Fibroblast of the aortic adventitia (primary cell): ENCODE data around the gene USP20. TPM values are rescaled to one million over a fixed set of nuclear protein-coding genes. Genes with fewer than 3 reads are reported as not detected.
A peak's percentile ranks its signal among the peaks of the same experiment; 100 is the strongest.

ENCODE experiments used
- DNase-seq: peaks from one replicate; pipeline ENCODE4 v3.0.0-alpha.2; 2010; ENCODE audit warnings: low read depth
- H3K4me3 ChIP-seq: 2 replicates; pipeline ENCODE4 v1.5.1; 2011; ENCODE audit warnings: low read depth, mild to moderate bottlenecking, control low read depth, low read length, moderate library complexity
- CTCF ChIP-seq: IDR thresholded peaks from 2 replicates; pipeline ENCODE4 v1.5.1; 2011; ENCODE audit warnings: mild to moderate bottlenecking, low read length, control low read depth, inconsistent platforms; ENCODE audit not compliant: insufficient read depth
- total RNA-seq: library from RNA; depleted of rRNA; stranded (reverse); fragments of >200 nt; gene quantifications from 2 replicates; pipeline ENCODE4 v1.2.3, GENCODE V29; 2012; ENCODE audit warnings: low replicate concordance

Gene USP20
- total RNA-seq, 1 donor: 7.5 TPM

- TF ChIP-seq CTCF: no peak
- DNase-seq: no peak
- H3K4me3 ChIP-seq: no peak overlapping the region
Measured at GRCh38 chr9:129895376-129896268, 60.4 kb downstream of the USP20 start.

GRCh38 chr9:129897263-129897662, 62.0 kb downstream of the USP20 start:
- no peak overlapping the region for H3K4me3 ChIP-seq
- no peak for TF ChIP-seq CTCF
- DNase-seq: no peak

- no peak for TF ChIP-seq CTCF
- no peak overlapping the region for H3K4me3 ChIP-seq
- DNase-seq: peak; percentile 24
Measured at GRCh38 chr9:129898185-129898584, 62.9 kb downstream of the USP20 start.

DNA sequence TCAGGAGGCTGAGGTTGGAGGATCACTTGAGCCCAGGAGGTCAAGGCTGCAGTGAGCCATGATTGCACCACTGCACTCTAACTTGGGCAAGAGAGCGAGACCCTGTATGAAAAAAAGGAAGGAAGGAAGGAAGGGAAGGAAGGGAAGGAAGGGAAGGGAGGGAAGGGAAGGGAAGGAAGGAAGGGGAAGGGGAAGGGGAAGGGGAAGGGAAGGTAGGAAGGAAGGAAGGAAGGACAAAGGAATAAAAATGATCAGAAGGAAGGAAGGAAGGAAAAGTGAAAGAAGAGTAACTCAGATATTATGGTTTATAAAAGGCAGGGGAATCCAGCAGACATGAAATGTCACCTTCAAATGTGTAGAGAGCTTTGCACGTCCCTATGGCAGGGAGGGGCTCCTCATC, 64.4 kb downstream of the USP20 start:
- no peak overlapping the region for H3K4me3 ChIP-seq
- DNase-seq: no peak
- TF ChIP-seq CTCF: no peak

- TF ChIP-seq CTCF: no peak
- no peak overlapping the region for H3K4me3 ChIP-seq
Measured at GRCh38 chr9:129900263-129901027, 65.2 kb downstream of the USP20 start.

GRCh38 chr9:129901993-129902739, 66.9 kb downstream of the USP20 start:
- H3K4me3 ChIP-seq: no peak overlapping the region
- no peak for TF ChIP-seq CTCF
- DNase-seq: no peak

More at GRCh38 chr9:129900263-129901027, 65.2 kb downstream of the USP20 start:
- DNase-seq: no peak
